Fibroblast of lung (primary cell): ENCODE results near the gene OVOL2.

Source experiments
- EZH2 ChIP-seq: IDR thresholded peaks from 2 replicates; pipeline ENCODE4 v1.5.1; 2012; ENCODE audit warnings: low read length, control low read depth, mild to moderate bottlenecking; ENCODE audit errors: missing control alignments
- TF ChIP-seq, protein P1 (sequence below), 2 donors: IDR thresholded peaks in 1 of 2; conservative IDR thresholded peaks in 1 of 2; 1 replicate in 1 of 2; 2 replicates in 1 of 2; pipeline ENCODE4 v1.5.1; 2011 to 2012; ENCODE audit warnings: low read length in 2 of 2, control low read depth in 1 of 2, inconsistent platforms in 1 of 2, low read depth in 1 of 2, mild to moderate bottlenecking in 1 of 2

DNA sequence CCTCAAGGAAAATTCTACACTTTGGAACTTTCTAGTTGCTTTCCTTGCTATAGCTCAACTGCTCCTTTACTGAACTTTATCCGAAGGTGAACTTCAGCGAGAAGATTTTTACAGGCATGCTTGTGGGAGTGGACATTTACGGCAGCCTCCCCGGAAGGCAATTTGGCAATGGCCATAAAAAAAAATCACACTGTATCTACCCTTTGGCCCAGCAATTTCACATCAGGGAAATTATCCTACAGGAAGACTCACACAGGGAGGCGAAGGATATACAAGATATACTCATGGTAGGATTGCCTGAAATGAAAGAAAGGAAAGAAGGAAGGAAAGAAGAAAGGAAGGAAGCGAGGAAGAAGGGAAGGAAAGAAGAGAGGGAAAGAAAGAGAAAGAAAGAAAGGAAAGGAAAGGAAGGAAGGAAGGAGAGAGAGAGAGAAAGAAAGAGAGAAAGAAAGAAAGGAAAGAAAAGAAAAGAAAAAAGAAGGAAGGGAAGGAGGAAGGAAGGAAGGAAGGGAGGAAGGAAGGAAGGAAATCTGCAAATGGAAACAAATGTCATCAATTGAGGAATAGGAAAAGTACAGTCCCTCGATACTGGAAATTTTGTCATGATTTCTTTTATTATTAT, 25.7 kb downstream of the OVOL2 start:
- TF ChIP-seq, protein P1, sequence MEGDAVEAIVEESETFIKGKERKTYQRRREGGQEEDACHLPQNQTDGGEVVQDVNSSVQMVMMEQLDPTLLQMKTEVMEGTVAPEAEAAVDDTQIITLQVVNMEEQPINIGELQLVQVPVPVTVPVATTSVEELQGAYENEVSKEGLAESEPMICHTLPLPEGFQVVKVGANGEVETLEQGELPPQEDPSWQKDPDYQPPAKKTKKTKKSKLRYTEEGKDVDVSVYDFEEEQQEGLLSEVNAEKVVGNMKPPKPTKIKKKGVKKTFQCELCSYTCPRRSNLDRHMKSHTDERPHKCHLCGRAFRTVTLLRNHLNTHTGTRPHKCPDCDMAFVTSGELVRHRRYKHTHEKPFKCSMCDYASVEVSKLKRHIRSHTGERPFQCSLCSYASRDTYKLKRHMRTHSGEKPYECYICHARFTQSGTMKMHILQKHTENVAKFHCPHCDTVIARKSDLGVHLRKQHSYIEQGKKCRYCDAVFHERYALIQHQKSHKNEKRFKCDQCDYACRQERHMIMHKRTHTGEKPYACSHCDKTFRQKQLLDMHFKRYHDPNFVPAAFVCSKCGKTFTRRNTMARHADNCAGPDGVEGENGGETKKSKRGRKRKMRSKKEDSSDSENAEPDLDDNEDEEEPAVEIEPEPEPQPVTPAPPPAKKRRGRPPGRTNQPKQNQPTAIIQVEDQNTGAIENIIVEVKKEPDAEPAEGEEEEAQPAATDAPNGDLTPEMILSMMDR (conservative IDR thresholded peaks at IDR 0.05 in 1 of 2, IDR thresholded peaks at IDR 0.05 in 1 of 2; ENCODE audit: low read depth in 1 of 2, low read length in 2 of 2): no peak
- TF ChIP-seq EZH2: no peak
